GM19397 (cell line): ENCODE results near the gene TMEM94.
"Not testable (repeated sequence)": the region's sequence is repeated elsewhere in the genome, so short reads cannot be mapped to it uniquely, and the experiment has no call there.

Experiments used
- ATAC-seq: cut with Tn5 transposase; IDR thresholded peaks from one replicate; pipeline ENCODE4 v1.9.1; 2021; ENCODE audit warnings: mild to moderate bottlenecking, moderate library complexity; ENCODE audit not compliant: unreplicated experiment

Gene TMEM94

DNA sequence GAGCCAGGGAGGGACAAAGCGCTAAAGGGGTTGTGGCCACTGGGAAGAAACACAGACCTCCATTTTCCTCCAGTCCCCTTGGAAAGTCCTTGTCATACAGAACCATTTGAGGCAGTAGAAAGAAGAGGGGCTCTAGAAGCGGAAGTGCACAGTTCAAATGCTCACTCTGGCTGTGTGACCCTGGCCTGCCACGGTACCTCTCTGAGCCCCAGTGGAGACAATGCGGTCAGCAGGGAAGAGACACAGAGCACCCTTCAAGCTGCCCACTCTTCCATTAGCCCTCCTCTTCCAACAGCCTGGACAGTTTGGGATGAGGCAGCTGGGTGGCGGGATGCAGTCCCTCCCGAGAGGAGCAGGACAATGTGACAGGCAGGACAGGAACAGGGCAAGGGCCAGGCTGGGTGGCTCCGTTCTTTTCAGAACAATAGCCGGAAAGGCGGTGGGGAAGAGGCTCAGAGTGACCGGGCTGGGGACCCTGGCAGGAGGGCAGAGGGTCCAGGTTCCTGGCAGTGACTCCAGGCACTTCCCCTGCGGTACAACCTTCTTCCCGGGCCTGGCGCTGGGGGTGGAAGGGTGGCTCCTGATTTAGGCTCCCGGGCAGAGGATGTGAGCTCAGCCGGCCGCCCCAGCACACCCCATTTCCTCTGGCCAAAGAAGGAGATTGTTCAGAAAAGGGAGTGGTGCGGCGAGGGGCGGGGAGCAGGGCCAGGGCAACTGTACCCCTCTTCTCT, 53.3 kb downstream of the TMEM94 start:
- ATAC-seq: no peak

DNA sequence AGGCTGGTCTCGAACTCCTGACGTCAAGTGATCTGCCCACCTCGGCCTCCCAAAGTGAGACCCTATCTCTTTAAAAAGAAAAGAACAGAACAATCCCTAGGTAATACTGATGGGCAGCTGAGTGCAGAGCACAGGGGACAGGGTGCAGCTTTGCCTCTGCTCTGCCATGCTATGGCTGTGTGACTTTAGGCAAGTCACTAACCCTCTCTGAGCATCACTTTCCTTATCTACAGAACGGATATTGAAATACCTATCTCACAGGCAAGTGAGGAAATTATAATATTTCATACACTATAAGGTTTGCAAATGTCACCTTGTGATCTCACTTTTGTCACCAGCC, 54.8 kb downstream of the TMEM94 start:
- no peak for ATAC-seq

DNA sequence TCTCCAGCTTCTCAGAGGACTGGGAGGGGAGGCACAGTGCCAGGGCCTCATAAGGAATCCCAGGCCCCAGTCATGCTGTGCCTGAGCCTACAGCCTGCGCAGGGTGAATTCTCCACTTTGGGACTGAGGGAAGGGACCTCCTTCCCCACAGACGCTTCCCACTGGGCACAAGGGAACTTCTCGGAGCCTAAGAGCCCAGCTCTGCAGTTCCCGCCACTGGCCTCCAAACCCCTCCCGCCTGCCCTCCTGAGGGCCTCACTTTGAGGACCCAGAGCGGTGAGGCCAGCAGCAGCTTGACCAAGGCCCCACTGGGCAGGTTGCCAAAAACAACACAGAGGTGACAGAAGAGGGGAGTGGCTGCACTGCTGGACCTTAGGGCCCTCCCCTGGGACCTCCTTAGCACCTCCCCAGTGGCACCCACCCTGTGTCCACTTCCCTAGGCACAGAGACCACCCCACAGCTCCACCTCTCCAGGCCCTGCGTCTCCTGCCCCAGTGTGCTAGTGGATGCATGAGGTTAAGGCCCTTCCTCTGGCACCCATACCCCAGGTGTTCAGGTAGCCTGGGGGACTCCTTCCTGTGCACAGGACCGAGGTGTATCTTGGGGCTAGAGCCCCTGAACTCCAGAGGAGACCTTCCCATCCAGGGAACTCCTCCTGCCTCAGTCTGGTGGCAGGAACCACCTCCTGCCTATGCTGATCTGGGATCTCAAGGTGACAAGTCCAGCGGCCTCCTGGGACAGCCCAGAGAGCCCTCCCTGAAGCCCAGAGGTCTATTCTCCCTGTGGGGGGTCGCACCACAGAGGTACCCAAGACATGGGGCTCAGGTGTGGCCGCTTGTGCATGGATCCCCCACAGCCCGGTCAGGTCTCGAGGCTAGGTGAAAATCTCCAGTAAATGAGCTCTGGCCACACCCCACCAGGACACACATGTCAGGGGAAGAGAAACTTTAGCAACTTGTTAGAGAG, 55.5 kb downstream of the TMEM94 start:
- no peak for ATAC-seq

DNA sequence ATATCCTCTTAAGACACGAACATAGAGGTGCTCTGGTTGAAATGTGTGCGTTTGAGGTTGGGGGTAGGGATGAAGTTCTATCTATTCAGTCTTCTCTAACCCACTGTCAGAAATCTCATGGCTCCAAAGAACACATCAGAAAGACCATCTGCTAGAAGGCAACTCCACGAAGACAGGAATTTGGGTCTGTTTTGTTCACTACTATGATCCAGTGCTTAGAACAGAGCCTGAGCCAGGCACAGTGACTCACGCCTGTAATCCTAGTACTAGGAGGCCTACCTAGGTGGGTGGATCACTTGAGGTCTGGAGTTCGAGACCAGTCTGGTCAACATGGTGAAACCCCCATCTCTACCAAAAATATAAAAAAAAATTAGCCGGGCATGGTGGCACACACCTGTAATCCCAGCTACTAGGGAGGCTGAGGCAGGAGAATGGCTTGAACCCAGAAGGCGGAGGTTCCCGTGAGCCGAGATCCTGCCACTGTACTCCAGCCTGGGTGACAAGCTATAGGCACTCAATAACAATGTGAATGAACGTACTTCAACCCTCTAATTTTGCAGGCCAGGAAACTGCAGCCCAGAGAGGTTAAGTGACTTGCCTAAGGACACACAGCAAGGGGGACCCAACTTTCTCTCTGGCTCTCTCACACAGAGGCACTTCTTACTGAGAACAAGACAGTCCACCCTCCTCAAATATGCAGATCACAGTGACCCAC, 56.6 kb downstream of the TMEM94 start:
- ATAC-seq: no peak

DNA sequence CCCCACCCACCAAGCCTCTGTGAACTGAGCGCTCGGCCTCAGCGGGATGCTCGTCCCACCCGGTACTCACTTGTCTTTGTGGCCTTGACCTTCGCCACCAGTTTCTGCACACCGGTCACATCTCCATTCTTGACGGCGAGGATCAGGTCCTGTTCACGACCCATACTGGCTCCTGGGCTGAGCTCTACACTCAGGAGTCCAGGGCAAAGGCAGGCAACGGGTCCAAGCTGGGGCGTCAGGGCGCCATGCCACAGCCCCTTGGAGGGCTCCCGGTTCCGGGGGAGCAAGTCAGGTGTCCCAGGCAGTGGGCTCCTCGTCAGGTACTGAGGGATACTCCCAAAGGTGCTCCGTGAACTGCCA, 57.2 kb downstream of the TMEM94 start:
- no peak for ATAC-seq

DNA sequence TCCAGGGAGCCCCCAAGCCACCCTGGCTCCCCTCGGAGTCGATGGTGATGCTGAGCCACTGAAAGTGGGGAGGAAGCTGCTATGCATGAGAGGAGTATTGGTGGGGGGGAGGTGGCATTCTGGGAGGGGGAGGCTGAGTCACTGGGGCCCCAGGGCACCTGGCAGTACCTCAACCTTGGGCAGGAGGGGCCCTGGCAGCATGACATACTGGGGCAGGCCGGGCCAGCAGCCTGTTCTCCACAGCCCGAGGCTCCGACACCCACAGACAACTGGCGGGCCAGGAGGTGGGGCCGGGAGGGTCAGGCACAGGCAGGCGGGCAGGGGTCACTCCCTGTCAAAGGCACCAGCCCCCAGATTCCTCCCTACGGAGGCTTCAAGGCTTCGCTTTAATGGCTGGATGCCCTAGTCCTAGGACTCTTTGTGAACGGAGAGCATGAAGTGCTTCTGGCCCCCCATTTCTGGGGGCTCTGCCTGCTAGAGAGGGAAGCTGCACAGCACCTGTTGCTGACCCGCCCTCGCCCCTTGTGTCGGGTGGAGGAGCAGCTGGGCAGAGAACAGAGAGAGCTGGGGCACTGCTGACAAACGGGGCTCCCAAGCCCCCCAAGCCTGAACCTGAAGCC, 58.0 kb downstream of the TMEM94 start:
- no peak for ATAC-seq

DNA sequence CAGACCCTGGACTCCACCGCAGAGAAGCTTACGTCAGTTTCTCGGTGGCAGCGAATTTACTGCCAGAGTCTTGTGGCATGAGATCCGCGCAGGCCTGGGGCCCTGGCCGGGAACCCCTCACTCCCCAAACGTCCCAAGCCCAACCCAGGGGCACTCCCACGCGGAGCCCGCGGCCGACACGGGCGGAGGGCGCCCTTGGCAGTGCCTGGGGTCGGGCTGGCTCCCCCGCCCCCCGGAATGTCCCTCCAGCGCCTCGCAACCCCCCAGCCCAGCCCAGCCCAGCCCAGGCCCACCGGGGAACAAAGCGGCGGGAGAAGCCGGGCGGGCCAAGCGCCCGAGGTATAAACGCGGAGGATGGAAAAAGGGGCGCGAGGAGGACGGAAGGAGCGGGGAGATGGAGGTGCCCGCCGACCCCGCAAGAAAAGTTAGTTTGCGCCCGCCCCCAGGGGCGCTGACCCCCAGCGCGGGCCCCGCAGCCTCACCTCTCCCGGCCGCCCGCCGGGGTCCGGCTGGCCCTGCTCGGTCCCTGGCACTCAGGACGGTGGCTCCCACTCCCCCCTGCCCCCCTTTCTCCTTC, 58.6 kb downstream of the TMEM94 start:
- ATAC-seq: no peak

DNA sequence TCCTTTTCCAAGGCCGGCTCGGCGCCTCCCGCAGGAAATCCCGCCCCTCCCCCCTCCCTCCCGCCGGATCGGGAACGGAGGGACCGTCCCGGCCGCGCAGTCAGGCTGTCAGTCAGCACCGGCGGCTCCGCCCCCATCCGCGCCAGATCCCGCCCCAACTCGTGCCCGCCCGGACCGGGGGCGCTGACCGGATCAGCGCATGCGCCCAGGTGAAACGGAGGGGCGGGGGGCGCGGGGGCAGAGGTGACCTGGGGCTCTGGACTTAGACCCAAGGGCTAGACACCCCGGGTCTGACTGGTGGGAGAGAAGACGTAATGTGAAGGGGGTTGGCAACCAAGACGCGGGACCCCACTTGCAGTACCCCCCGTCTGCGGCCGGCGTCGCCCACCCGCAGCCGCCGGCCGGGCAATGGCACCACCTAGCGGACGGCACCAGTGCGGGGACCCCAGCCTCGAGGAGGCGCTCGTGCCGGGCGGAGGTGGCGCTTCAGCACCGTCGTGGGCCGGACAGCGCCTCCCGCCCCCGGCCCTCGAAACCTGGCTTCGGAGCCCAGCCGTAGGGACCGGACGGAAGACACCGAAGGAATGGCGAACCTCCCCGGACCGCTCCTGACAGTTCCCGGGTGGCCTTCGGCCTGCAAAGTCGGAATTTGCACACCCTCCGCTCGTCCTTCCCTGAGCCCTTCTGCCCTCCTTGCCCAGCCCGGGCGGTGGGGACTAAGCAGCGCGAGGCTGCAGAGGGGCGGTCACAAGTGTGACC, 59.2 kb downstream of the TMEM94 start, which contains the start of gene CASKIN2:
TSS of gene CASKIN2 (minus strand) at position 42 of the 759 bp plus-strand sequence. CDS start 1,733 bp downstream, outside the sequence.
- peak; percentile 51 for ATAC-seq

DNA sequence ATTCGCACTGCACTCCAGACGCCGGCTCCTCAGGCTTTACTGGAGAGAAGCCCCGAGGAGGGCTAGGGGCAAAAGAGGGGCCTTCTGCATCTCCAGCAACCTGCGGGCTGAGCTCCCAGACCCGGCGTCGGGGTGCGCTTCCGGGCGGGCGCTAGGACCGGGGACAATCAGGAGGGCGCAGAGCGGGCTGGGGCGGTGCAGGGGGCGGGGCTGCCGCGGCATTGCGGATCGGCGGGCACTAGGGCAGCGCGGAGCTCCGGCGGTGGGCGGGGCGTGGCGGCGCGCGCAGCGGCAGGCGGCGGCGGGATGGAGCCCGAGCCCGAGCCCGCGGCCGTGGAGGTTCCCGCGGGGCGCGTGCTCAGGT, 59.8 kb downstream of the TMEM94 start, which contains the start of gene TSEN54:
TSS of gene TSEN54 (plus strand) at position 274 of the 364 bp plus-strand sequence. CDS start at position 307, 33 bp downstream.
- ATAC-seq: peak; percentile 67

DNA sequence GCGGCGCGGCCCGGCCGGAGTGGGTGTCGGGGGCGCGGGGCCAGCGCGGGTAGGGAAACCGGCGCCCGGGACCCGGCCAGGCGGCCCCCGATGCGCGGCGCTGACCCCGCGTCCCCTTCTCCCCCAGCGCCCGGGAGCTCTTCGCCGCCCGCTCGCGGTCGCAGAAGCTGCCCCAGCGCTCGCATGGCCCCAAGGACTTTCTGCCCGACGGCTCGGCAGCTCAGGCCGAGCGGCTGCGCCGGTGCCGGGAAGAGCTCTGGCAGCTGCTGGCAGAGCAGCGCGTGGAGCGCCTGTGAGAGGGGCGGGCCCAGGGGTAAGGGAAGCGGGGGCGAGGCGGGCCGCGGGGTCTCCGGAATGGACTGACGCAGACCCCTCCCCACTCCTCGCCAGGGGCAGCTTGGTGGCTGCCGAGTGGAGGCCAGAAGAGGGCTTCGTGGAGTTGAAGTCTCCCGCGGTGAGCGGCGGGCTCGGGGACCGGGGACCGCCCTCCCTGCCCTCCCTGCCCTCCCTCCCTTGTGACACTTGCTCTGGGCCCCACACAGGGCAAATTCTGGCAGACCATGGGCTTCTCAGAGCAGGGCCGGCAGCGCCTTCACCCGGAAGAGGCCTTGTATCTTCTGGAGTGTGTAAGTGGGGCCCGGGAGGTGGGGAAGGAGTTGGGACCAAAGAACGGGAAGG, 60.3 kb downstream of the TMEM94 start:
- peak; percentile 9 for ATAC-seq

DNA sequence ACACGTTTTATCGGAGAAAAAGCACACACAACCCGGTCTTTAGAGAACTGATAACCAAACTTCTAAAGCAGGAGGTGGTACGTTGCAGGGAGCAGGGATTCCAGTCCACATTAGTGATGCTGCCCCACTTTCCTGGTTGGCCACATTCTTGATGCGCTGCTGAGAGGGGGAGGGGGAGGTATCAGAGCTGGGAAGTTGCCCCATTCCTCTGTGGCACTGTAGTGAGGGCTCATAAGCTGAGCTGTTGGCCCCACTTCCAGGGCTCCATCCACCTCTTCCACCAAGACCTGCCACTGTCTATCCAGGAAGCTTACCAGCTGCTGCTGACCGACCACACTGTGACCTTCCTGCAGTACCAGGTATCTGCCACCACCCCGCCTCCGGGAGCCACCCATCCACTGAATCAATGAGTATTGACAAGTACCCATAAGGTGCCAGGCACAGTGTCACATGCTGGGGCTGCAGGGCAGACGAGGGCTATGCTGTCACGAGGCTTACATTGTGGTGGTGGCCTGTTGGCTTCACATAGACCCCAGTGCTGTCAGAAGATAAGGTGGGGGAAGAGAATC, 60.9 kb downstream of the TMEM94 start:
- ATAC-seq: no peak

DNA sequence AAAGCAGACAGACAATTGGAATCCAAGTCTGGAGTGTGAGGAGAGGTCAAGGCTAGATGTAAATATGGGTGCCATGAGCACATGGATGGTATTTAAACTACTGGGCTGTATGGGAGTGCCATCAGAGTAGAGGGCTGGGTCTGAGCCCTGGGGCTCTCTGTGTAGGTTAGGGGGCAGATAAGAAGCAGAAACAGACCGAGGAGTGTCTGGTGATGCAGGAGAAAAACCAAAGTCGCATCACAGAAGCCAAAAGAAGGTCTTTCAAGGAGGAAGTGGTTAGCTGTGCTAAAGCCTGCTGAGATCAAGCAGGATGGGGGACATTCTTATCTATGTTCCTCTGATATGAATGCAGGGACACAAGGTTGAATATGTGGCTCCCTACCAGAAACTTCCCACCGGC, 61.8 kb downstream of the TMEM94 start:
- no peak for ATAC-seq

DNA sequence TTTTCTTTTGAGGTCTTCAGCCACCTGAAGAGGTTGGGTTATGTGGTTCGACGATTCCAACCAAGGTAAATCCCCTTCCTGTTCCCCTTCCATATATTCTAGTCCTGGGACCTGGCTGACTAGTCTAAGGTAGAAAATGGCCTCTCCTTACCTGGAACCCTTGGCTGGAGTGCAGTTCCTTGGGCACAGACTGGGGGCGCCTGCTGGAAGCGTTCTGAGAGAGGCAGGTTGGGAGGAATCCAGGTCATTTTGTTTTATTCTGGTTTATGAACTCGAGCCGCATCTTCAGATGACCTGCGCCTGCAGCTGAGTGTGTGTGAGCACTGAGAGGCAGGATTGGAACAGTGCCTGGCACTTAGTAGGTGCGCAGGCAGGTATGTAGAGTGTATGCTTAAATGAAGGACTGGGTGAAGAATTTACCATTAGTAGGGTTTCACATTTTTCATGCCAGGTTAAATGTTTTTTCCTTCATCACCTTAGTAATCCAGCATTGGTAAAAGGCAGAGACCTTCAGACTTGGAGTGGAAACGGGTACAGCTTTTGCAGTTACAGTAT, 62.6 kb downstream of the TMEM94 start:
- no peak for ATAC-seq

DNA sequence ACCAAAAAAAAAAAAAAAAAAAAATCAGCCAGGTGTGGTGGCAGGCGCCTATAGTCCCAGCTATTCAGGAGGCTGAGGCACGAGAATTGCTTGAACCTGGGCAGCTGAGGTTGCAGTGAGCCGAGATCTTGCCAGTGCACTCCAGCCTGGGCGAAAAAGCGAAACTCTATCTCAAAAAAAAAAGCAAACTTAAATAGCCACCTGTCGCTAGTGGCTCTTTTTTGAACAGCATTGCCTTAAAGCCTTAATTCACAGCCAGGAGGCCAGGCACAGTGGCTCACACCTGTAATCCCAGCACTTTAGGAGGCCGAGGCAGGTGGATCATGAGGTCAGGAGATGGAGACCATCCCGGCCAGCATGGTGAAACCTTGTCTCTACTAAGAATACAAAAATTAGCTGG, 64.0 kb downstream of the TMEM94 start:
- ATAC-seq: not testable (repeated sequence)

DNA sequence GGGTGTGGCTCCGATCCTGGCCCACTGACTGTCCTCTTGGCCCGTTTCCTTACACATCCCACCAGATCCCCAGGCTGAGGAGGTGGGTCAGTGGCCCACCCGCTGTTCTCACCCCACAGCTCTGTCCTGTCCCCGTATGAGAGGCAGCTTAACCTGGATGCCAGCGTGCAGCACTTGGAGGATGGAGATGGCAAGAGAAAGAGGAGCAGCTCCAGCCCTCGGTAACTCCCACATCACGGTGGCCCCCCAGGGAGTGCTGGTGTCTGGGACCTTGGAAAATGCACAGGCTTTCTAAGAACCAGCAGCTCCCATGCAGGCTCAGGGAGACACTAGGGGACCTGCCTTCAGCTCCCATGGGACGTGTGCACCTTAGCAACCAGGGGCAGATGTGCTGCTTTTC, 64.9 kb downstream of the TMEM94 start:
- ATAC-seq: no peak

DNA sequence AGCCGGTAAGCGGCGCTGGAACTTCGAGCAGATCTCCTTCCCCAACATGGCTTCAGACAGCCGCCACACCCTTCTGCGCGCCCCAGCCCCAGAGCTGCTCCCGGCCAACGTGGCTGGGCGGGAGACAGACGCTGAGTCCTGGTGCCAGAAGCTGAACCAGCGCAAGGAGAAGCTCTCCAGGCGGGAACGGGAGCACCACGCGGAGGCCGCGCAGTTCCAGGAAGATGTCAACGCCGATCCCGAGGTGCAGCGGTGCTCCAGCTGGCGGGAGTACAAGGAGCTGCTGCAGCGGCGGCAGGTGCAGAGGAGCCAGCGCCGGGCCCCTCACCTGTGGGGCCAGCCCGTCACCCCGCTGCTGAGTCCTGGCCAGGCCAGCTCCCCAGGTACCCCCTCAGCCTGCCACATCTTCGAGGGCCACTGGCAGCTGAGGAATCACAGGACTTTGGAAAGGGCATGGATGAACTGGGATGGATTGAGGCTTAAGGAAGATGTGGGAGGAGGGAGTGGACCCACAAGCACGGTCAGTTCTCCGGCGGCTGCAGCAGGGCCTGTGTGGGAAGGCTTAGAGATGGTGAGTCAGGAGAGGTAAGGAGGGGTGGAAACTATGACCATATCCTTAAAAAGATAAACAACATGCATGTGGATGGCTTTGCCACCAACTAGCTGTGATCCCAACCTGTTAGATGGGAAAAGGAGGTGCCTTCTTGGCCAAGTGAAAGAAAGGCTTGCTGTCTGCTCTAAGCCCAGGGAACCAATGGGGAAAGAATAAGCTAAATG, 65.7 kb downstream of the TMEM94 start:
- no peak for ATAC-seq

DNA sequence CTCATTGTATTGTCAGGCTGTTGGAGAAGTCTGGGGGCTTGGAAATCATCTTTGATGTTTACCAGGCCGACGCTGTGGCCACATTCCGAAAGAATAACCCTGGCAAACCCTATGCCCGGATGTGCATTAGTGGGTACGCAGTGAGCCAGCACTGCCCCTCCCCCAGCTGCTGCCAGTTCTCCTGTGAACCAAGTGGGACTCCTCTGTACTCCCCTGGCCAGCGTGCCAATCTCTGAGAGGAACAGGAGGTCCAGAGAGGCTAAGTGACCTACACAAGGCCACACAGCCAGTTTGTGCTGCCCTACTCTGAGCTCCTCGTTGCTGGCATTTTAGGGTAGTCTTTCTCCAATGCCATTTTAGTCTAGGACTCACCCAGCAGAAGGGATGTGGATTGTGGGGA, 67.2 kb downstream of the TMEM94 start:
- no peak for ATAC-seq
